Activated naive CD4-positive, alpha-beta T cell (primary cell): ENCODE measurements around the gene CCDC141.

Source experiments
- DNase-seq, 4 experiments: peaks; one replicate each; lab custom pipeline; 2025; lab: John Stamatoyannopoulos, UW

The CCDC141 gene

DNA sequence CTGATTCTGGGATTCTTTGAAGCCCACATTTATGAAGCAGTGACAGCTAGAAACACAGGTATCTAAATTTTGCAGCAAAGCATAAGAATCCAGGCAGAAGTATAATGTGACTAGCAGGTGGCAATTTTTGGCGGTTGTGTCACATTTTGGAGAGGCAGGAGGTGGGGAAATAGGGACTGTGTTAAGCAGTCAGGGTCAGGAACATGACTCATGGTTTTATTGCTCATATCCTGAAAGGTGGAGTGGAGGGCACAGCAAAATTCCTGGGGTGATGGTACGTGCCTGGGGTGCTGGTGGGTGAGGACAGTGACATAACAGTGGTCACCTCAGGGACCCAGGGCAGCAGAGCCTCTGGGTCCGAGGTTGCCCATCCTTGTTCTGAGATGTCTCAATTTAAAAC is 179.2 kb downstream of the CCDC141 start:
- DNase-seq, result no peak

DNA sequence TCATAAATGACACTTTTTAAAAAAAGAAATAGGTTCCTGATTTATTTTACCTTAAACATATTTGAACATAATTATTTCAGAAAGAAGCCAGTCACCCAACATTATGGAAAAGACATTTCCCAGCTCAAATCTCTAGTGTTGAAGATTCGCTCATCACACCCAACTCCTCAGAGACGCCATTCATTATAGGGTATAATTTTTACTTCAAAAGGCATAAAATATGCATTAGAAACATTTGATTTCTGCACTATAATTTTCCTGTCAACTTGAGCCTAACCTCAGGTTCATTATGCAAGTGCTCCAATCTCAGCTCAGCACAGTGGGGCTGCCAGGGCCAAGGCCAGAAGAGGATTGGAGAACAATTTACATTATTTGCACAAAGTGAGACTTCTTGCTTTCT is 183.9 kb downstream of the CCDC141 start:
- DNase-seq, result no peak

DNA sequence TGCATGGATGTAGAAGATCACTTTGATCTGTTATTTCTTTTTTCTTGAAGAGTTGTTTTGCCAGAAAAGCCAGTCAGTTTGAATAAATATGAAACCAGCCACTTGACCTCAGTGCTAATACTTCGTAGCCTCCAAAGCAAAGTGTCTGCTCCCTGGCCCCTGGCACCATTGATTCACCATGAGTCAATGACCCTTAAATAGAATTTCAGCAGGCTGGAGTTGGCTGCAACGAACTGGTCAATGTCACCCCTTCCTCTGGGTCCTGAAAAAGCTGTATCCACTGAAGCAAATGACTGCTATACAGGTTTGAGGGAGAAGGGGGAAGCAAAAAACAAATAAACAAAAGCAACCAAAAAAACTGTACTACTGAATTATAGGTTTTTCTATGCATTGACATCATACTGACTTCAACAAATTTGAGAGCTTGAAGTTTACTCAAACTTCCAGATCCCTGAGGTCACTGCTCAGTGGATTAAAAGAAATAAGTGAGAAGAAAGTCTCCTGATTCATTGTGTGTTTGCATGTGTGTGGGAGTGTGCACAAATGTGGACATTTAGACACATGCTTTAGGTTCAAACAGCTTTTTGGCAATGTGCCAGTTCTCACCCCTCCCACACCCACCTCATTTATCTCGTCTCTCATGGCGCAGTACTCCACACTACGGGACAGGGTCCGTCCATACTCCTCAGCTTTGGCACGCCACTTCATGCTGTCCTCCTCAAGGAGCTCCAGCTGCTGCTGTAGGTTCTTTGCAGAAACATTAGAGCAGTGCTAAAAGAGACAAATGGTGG is 184.6 kb downstream of the CCDC141 start:
- DNase-seq, result no peak

DNA sequence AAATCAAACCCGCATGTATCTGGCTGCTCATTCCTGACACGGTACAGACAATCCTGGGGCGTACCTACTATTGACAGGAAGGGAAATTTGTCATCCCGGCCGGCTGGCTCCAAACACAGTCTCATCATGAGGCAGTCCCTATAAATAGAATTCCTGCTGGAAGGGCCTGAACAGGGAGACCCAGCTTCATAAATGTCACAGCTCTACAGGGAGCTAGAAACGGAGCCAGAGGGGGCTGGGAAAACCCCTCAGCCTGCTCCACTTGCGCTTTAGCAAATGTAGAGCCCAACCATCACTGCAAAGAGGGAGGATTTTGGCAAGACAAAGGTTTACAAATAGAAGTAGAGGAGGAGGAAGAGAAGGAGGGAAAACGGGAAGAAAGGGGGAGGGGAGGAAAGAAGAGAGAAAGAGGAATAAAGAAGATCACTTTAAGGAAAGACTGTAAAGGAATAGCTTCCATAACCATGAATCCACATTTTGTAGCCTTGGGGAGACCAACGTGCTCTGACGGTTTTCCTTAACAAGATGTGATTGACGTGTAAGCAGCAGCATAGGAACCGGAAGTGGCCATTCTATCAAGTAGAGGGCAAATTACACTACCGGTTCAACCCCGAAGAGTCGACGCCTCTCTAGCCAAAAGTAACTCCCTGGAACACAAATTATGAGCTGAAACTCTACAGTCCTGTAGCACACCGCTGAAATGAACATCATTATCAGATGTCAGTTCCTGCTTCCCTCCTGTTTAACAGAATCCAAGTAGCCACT is 185.9 kb downstream of the CCDC141 start:
- no peak for DNase-seq

DNA sequence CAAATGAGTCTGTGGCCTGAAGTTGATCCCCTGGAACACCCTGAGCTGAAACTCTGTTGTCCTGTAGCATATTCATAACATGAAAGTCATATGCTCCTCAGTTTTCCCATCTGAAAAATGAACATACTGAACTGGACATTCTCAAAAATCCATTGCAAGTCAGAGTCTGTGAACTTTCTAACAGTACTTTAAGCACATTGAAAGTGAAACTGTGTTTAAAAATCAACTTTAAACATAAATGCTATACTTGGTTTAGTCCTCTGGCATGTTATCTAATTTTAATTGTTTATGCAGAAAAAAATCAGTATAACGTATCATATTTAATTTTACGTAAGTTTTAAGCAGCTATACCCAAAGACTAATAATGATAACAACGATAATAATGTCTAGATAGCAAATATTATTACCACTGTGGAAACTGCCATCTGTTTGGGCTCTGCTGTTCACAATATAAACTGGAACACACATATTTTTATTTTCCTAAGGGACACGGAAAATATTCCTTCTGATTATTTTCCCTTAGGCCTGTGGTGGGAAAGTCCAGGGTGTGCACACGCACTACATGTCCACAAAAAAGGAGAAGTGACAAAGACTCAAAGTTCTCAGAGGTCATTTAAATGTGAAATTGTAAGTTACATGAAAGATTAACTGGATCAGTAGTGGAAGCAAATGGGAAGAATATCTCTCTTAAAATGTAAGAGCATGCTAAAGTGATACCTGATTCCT is 186.6 kb downstream of the CCDC141 start:
- no peak for DNase-seq

DNA sequence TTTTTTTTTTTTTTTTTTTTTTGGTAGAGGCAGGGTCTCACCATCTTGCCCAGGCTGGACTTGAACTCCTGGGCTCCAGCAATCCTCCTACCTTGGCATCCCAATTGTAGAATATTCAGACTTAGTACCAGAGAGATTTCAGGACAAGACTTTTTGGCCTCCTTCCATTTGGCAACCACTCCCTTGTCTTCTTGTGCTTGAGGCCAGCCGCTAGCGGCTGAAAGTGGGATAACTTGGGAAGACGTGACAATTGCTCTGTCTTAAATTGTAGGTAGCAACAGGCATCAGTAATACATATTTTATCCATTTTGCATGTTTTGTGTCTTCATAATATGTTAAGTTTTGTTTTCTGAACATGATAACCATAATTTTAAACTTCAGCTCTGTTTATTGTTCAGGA is 189.4 kb downstream of the CCDC141 start:
- no peak for DNase-seq

DNA sequence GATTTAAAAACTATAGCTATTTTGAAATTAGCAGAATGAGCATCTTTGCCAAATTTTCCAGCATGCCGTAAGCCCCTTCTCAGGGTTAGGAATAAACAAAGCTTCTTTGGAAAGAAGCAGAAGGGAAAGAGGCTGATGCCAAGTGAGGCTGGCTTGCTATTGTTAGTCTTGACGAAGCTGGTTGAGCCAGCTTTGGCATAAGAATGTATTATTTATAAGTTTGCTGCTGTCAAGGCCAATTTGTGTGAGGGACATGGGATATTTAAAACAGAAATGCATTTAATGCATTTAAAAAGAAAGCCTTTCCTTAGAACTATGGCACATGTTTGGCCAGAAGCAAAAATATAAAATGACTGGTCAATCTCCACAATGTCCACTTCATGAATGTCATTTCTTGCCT is 190.2 kb downstream of the CCDC141 start:
- DNase-seq, result no peak

DNA sequence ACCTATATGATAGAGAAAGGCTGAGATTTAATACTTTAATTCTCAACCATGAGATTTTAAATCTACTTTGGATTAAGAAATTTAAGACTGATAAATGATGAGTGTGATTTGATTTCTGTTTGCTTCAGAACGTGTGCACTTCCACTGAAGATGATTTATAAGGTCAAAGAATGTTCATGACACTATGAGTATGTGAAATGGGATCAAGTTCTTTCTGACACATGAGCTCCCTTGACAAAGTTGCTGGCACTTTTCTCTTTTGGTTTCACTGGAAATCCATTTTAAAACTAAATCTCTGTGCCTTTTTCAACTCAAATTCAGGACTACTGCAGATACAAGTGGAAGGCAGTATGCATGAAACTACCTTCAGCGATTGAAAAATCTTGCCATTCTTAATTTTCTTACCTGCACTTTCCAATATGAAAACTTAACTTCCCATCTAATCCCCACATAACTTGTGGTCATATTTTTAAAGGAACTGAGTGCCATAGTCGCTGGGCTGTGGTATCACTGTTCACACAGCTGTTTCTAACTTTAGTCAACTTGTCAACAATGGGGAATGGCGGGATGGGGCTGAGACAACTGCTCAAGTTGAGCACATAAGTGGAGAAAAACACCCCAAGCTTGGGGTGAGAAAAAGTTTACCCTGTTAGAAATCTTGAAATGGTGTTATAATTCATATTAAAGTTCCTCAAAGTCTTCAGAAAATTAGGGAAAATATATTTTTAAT is 190.9 kb downstream of the CCDC141 start:
- no peak for DNase-seq

DNA sequence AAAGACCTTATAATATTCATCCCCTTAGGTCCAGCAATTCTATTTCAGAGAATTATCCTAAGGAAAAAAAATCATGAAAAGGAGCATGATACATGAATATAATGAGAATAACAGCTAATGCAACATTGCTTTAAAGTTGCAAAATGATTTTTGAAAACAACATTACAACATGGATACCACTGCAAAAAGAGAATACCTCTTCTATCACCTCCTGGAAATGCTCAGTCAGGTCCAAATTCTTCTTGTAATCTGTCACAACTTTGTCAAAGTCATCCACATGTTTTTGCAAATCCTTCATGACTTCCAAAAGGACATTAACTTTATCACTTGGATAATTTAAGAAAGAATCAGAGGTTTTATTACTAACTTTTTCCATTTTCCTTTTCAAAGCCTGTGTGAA is 194.8 kb downstream of the CCDC141 start:
- DNase-seq, result no peak

DNA sequence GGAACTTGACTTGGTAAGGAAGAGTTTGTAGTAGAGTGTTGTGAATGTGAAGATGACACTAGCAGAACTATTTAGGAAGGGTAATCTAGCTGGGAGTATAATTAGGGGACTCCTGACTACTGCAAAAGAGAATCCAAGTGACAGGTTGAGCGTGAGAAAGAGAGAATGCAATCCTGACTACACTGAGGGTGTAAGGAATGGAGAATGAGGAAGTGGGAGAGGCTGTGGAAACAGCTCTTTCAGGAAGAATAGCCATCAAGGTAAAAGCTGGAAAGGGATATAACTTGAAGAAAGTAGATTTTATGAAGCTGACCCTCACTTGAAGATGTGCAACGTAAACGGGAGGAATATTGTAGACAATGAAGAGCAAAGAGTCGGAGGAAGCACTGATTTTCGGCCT is 201.6 kb downstream of the CCDC141 start:
- no peak for DNase-seq

DNA sequence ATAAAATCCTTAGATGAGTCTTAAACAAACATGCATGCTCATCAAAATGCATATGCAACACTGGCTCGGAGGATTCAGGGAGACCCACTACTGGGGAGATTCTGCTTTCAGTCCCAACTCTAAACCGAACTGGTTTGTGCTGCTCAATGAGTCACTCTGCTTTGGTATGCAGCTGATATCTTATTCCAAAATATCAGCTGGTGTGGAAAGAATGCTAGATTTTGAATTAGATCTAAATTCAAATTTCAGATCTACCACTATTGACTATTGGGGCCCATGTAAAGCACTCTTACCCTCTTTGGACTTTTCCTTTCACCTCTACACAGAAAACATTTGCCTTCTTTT is 203.5 kb downstream of the CCDC141 start:
- no peak for DNase-seq

DNA sequence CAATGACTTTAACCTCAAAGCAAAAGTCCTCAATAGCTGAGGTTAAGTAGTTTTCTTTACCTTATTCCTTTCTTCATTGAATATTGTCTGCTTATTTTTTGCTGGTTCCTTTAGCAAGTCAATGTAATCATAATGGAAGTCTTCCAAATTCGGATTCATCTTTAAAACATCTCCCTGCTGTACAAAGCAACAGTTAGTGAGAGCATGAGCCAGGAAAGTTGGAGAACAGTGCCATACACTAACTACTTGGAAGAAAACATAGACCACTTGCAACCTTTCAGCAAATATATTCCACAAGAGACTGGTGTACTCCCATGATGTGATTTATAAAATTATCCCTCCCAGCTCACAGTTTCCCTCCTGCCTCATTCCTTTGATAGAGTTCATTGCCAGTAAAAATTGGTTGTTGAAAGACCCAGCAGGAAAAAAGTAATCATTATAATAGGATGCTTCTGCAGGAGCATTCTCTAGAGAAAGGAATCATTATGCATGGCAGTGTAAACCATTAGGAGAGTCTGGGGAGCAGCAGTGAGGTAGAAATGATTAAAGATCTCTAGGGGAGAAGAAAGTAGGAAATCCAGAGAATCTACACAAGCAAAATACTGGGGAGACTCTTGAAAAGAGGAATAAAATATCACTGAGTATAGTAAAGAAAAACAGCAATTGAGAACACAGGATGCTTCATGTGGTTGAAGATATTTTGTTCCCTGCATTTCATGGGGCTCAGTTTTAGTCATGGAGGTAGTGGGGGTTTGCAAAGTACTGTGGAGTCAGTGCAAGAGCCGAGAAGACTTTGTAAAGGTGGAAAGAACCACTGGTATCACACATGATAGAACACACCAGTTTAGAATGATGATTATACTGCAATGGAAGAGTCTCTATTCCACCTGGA is 204.1 kb downstream of the CCDC141 start:
- no peak for DNase-seq

DNA sequence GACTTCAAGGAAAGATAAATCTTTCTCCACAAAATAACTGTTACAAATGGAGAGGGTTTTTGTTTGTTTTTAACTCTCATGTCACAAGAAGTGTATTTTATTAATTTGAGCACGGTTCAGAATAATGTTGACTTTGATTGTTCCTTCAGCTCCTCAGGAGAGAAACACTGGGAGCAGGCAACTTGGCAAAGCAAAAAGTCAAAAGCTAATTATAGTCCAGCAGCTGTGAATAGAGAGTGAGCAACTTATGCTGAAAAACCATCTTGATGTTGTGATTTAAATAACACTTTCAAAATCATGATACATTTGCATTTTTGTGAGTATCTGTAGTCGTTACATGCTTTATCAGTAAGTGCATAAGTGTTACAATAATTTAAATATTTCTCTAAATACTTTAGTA is 205.2 kb downstream of the CCDC141 start:
- no peak for DNase-seq

DNA sequence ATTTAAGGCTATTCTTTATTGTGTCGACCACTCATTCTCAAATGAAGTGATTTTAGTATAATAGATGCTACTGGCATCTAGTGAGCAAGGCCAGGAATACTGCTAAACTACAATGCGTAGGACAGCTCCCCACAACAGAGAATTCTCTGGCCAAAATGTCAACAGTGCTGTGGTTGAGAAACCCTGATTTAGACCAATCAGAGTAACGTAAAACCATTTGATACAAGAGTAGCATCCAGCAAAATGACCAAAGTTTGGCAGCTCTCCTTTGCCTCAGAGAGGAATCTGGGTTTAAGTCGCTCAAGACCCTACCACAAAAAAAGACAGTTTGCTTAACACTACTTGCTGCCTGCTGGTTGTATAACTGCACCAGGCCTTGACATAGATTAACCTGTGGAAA is 205.7 kb downstream of the CCDC141 start:
- DNase-seq, result no peak

DNA sequence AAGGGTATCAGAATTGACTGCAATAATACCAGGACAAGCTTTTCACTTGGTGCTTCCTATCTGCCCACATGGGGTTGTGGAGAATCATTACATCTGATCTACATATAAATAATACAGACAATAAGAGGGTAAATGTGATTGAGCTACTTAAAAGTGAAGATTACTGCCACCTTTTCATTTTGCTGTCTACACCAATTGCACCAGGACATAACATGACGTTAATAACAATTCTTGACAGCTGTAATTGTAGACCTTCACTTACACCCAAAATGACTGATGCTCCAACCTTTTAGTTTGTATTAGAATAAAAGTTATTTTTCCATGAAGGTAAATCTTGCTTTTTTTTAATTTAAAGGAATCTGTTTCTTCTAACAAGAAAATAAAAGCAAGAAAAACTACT is 206.2 kb downstream of the CCDC141 start:
- DNase-seq, result no peak

DNA sequence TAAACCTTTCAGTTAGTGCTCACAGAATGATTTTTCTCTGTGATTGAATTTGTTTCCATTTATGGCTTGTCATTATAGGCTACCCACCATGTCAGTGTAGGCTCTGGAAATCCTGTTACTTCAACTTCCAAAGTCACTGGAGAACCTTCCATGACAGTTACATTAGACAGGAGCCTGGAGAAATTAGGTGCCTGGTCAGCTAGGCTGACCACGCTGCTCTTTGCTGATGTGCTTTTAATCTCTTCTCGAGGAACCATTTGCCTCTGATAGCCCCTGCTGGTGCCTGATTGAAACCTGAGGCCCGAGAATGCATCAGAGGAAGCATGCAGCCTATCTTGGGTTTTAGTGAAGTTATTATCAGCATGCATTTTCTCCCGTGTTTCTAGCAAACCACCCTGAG is 213.1 kb downstream of the CCDC141 start:
- DNase-seq, result no peak

DNA sequence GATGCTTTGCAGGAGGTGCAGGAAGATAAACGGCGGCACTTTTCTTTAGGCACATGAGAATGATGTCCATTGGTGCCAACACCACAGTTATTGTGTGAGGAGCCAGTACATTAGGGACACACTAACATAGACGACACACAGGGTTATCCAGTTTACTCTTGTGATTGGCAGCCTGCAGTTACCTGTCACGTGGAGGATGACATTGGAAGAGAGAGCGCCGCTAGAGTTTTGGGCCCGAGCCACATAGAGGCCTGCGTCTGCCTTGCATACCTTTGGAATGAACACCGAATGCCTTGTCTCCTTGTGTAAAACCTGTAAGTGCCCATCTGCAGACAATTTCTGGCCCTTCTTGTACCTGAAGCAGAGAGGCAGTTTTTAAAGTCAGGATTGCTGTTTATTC is 215.9 kb downstream of the CCDC141 start:
- DNase-seq, result no peak

DNA sequence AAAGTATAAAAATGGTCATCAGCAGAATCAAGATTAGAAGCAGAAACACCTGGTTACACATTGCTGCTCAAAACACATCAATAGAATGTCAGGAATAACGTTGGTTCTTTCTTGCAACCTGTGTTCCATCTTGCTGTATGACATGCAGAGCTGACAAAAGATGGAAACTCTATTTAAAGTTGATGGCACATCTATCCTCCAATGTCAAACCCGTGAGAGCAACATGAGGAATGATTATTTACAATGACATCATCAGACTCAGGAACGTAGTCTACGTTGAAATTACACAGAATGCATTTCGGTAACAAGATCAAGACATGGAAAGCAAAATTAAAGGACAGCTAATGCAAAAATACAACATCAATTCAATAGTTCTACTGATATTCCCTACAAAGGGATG is 216.6 kb downstream of the CCDC141 start:
- DNase-seq, result no peak

DNA sequence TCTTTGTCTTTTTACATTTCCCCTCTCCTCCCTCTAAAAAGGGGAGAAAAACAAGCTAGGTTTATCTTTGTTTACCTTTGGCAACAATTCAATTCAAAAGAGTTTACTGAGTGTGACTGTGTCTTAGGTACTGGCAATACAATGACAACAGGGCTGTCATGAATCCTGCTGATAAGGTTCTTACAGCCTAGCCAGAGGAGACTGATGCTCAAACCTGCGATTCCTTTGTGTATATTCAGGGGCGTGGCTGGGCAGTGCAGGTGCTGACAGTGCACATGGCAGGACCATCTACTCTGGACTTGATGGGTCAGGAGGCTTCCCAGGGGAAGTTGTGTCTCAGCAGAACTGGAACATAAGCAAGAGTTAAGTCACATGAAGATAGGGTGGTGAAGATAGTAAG is 219.5 kb downstream of the CCDC141 start:
- DNase-seq, result no peak

DNA sequence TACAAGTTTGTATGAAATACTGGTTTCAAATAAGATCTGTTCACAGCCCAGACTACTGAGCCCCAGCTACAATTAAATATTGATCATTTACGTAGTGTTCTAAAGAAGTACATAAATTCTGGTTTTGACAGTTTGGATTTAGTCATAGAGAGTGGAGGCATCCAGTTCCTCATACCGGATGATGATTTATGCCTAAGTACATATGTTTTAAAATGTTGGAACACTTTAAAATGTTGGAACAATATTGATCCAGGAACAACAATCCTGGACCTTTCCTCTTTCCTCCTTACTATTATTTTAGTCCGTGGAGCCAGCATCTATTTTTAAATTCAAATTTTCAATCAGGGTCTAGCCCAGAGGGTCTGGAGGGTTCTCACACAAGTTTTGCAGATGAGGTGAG is 220.0 kb downstream of the CCDC141 start:
- no peak for DNase-seq

DNA sequence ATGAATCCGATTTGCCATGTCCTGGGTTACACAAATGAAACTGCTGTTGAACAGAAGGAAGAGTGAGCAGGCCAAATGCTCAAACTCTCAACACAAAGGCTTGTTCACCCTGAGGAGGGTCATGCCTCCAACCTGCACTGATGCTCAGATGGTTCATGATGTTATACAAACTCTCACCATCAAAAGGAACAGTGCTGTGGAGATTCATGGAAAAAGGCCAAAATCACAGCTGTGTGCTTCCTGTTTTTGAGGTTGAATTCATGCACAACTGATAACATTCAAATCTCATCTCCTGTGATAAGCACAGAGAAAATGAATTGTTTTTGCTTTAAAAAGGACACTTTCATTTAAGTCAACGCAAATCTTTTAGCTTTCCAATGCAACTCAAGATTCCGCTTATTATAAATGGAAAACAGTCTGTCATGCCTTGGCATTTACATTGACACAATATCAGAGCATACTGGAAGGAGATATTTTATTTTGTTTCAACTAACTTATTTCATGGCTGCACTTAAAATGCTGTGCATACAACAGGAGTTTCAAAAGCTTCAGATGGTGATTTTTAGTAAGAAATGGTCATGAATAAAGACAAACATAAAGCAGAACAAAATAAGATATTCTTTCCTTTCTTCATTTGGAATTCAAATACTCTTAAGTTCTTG is 220.5 kb downstream of the CCDC141 start:
- DNase-seq, result no peak
